HG02870 (cell line): Measurements from ENCODE around the gene HOXB8.

ENCODE experiments used
- ATAC-seq: cut with Tn5 transposase; IDR thresholded peaks from one replicate; pipeline ENCODE4 v1.9.1; 2021; ENCODE audit warnings: mild to moderate bottlenecking, moderate library complexity; ENCODE audit not compliant: unreplicated experiment

The HOXB8 gene

GRCh38 chr17:48611213-48611612, 3.9 kb downstream of the HOXB8 start:
- no peak for ATAC-seq

- ATAC-seq = no peak
Observed at GRCh38 chr17:48610282-48611211, 4.5 kb downstream of the HOXB8 start, which contains the start of gene HOXB7. Gene HOXB7 (minus strand): TSS chr17:48611017. CDS start chr17:48610918, 99 bp downstream.

DNA sequence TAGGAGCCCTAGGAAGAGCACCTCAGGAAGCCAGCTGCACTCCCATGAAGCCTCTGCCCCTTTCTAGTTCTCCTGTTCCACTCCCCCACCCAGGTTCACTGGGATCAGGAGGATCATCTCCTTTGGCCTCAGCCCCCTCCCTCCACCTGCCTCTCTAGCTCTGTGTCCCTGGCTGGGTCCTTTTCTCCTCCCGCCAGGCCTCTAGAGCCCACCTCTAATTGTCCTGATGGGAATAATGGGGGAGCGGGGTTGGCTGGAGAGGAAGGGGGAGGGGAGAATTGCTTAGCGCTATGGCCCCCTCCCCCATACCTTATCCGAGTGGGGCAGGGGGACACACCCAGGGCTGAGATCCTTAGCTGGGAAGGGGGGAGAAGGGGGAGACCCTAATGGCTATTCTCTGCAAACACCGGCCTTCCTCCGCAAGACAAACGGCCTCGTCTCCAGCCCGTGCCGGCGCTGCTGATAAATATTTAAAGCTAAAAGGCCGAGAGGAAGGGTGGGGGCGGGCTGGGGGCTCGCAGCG, 5.3 kb downstream of the HOXB8 start:
- no peak for ATAC-seq

GRCh38 chr17:48609033-48609432, 6.1 kb downstream of the HOXB8 start:
- ATAC-seq = no peak

DNA sequence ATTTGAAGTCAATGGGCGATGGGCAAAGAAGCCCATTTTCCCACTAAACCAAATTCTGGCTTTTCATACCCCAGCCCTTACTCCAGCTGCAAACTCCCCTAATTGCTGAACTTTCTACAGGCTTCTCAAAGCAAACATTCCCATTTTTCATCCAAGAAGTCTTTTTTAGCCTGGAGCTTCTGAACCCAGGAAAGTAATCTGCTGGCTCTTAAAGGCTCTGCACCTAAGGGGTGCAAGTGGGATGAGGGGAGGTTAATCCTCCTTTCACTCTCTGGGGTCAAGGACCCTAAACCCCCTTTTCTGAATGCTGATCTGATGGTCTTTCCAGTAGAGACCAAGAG, 6.6 kb downstream of the HOXB8 start:
- ATAC-seq = no peak

DNA sequence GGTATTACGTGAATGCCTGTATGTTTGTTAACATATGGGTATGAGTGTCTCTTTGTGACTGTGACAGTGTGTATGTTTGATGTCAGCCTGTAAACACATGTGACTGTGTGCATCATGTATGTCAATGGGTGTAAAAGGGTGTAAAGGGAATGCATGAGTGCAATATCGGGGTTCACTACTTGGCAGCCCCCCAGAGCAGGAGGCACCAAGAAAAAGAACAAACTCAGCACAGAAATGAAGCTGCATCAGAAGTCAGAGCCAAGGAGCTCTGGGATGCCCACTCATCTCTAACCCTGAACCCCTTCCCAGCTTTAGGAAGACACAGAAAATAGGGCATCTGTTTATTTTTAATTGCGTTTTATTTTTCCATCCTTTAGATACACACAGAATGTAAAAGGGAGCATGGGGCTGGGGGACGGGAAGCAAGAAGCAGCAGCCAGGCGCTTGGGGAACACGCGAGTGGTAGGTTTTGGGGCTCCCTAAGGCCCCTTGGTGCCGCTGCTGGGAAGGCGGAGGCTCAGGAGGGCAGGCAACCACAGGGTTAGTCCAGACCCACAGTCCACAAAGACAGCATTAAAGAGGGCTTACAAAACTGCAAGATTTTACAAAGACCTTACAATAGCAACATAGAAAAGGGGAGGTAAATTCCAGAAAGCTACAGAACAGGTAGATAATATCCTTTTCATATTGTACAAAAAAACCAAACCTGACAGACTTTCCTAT, 8.0 kb downstream of the HOXB8 start:
- ATAC-seq = no peak

GRCh38 chr17:48605991-48606891, 8.9 kb downstream of the HOXB8 start:
- ATAC-seq = no peak

- no peak for ATAC-seq
Observed at GRCh38 chr17:48605409-48605919, 9.6 kb downstream of the HOXB8 start.

DNA sequence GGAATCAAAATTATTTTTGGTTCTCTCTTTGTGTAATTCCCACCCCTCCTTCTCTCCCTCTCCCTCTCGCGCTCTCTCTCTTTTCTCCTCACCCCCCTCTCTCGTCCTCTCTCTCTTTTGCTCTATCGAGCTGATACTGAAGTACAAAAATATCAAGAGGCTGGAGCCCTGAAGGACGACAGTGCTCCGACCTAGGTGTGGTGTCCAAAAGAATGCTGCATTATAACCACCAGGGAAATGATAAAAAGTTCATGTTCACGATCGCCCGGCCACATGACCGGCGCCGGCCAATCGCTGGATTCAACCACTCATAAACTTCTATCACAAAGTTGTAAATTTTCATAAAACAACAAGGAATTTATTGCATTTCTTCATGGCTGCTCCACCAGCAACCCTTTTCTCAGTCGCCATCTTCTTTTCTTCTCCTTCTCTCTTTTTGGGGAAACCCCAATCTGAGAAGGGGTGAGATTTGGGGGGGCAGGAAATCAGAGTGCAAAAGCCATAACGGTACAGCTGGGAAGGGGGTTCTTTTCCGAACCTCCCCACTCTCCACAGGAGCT, 10.2 kb downstream of the HOXB8 start, which contains the start of gene HOXB6:
HOXB6 (minus strand) TSS at position 217 of the 560 bp plus-strand sequence. CDS start 6,836 bp downstream, outside the sequence.
- ATAC-seq = no peak

GRCh38 chr17:48603959-48604769, 10.9 kb downstream of the HOXB8 start:
- no peak for ATAC-seq

GRCh38 chr17:48601539-48602425, 13.3 kb downstream of the HOXB8 start:
- ATAC-seq = no peak

- ATAC-seq = no peak
Observed at GRCh38 chr17:48601207-48601538, 13.9 kb downstream of the HOXB8 start.

GRCh38 chr17:48600244-48601098, 14.6 kb downstream of the HOXB8 start:
- ATAC-seq = no peak

DNA sequence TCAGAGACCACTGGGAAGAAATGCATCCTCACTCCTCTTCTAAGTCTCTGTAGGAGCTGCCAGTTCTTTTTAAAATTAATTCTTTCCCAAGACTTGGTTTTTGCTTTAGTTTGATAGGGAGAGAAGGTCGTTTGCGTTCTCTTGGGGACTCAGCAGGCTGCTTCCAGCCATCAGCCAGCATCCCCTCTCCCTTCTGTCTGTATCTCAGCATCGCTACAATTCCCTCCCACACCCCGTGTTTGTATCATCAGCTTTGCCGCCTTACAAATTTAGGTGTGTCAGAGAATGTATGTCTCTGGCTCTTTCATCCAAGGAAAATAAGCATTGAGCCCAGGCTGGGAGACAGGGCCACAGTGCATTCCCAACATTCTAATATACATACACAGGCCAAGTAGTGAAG, 15.7 kb downstream of the HOXB8 start:
- ATAC-seq = no peak

- no peak for ATAC-seq
Observed at GRCh38 chr17:48598736-48599135, 16.4 kb downstream of the HOXB8 start.

DNA sequence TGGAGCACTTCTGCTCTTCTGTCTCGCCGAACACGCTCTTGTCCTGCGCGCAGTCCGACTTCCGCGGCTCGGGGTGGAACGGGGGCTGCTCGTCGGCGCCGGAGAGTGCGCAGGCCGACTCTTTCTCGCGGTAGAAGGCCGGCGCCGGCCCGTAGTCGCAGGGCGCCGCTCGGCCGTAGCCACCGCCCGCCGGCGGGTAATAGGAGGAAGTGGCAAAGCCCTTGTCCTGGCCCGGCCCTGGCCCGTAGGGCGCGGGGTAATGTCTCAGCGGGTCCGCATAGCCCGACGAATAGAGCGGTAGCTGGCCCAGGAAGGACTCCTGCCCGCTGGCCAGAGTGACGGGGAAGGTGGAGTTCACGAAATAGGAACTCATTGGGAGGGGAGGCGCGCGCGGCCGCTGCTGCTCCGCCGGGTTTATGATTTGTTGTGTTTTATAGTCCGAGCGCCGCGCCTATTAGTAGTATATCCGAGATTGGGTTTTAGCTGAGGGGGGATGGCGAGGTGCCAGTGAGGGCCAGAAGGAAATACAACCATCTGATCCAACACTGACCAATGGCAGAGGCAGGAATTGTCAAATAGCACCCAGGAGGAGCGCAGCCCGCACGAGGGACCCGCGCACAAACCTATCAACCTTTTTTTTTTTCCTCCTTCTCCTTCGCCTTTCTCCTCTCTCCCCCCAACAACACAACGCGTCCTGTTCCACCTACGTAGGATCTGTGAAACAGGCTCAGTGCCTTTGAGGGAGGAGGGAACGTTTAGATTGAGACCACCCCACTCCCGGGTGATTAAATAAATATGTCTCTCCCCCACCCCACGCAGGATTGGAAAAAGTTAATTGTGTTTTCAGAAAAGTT, 17.1 kb downstream of the HOXB8 start:
- no peak for ATAC-seq

DNA sequence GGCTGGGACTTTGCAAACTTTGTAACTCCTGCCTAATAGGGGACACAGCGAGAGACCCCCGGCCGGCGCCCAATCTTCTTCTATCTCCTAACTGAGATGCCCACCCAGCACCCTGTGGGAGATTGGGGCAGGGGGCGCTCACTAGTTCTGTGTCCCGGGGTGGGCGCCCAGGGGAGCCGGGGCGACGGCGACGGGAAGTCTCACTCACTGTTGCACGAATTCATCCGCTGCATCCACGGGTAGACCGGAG, 17.6 kb downstream of the HOXB8 start:
- no peak for ATAC-seq
